MM.1S (cell line): Measurements from ENCODE around the gene PGS1.

ENCODE experiments used
- DNase-seq: peaks from one replicate; pipeline ENCODE4 v3.0.0-alpha.2; 2015
- H2AFZ ChIP-seq: fragments of 300-600 bp; sonication (generic); 2 replicates; pipeline ENCODE4 v1.6.0; 2016; ENCODE audit warnings: antibody characterized with exemption, low read length
- H3F3A ChIP-seq: fragments of 300-600 bp; sonication (generic); 2 replicates; pipeline ENCODE4 v1.6.1; 2016; ENCODE audit warnings: mild to moderate bottlenecking, antibody characterized with exemption, low read length, moderate library complexity, mixed read lengths; ENCODE audit not compliant: insufficient read depth
- H3K27ac ChIP-seq: fragments of 300-600 bp; sonication (generic); 2 replicates; pipeline ENCODE4 v1.5.1; 2016; ENCODE audit warnings: mild to moderate bottlenecking, low read length
- H3K27me3 ChIP-seq: fragments of 300-600 bp; sonication (generic); replicated peaks from 2 replicates; pipeline ENCODE4 v1.6.0; 2016; ENCODE audit warnings: low read length; ENCODE audit not compliant: insufficient read depth
- H3K36me3 ChIP-seq: fragments of 300-600 bp; sonication (generic); replicated peaks from 2 replicates; pipeline ENCODE4 v1.6.1; 2016; ENCODE audit warnings: mild to moderate bottlenecking, low read length, mixed read lengths; ENCODE audit not compliant: insufficient read depth
- H3K4me1 ChIP-seq: fragments of 300-600 bp; sonication (generic); 2 replicates; pipeline ENCODE4 v1.6.1; 2016; ENCODE audit warnings: low read length, mixed read lengths
- H3K4me2 ChIP-seq: fragments of 300-600 bp; sonication (generic); 2 replicates; pipeline ENCODE4 v1.6.0; 2016; ENCODE audit warnings: low read depth, low read length
- H3K4me3 ChIP-seq: fragments of 300-600 bp; sonication (generic); 2 replicates; pipeline ENCODE4 v1.5.1; 2016; ENCODE audit warnings: low read length, mixed read lengths
- H3K79me2 ChIP-seq: fragments of 300-600 bp; sonication (generic); 2 replicates; pipeline ENCODE4 v1.6.1; 2016; ENCODE audit warnings: mixed run types, low read length, mixed read lengths
- H3K9ac ChIP-seq: fragments of 300-600 bp; sonication (generic); 2 replicates; pipeline ENCODE4 v1.6.1; 2016; ENCODE audit warnings: low read length, mixed read lengths
- H3K9me2 ChIP-seq: fragments of 300-600 bp; sonication (generic); replicated peaks from 2 replicates; pipeline ENCODE4 v1.6.1; 2016; ENCODE audit warnings: mild to moderate bottlenecking, low read length, mixed read lengths; ENCODE audit not compliant: insufficient read depth
- H3K9me3 ChIP-seq: fragments of 300-600 bp; sonication (generic); replicated peaks from 2 replicates; pipeline ENCODE4 v1.6.1; 2016; ENCODE audit warnings: mild to moderate bottlenecking, low read length, mixed read lengths; ENCODE audit not compliant: insufficient read depth
- H4K20me1 ChIP-seq: fragments of 300-600 bp; sonication (generic); 2 replicates; pipeline ENCODE4 v1.6.1; 2016; ENCODE audit warnings: mild to moderate bottlenecking, low read length, moderate library complexity, mixed read lengths; ENCODE audit not compliant: insufficient read depth
- CTCF ChIP-seq: fragments of 300-600 bp; sonication (generic); IDR thresholded peaks from 2 replicates; pipeline ENCODE4 v1.5.1; 2016; ENCODE audit warnings: antibody characterized with exemption, low read length, mixed read lengths
- EZH2 ChIP-seq: fragments of 300-600 bp; sonication (generic); optimal IDR thresholded peaks from 2 replicates; pipeline ENCODE3; 2017; ENCODE audit warnings: low read depth, mild to moderate bottlenecking, antibody characterized with exemption, low read length, mixed read lengths
- EZH2phosphoT487 ChIP-seq: fragments of 300-600 bp; sonication (generic); IDR thresholded peaks from 2 replicates; pipeline ENCODE4 v1.6.1; 2018; ENCODE audit warnings: antibody characterized with exemption, low read length

The PGS1 gene

GRCh38 chr17:78421084-78421533 lies 42.7 kb downstream of the PGS1 start:
- H3K9me3 ChIP-seq: no peaks in the 10 kb centered on the region
- H3K27me3 ChIP-seq: no peaks in the 10 kb centered on the region
- H3K27ac ChIP-seq: no peak overlapping the region
- H3K36me3 ChIP-seq: no peaks in the 10 kb centered on the region
- no peaks in the 10 kb centered on the region for H4K20me1 ChIP-seq
- no peaks in the 10 kb centered on the region for H3K4me1 ChIP-seq
- H3K4me2 ChIP-seq: no peak overlapping the region
- H3K9me2 ChIP-seq: no peaks in the 10 kb centered on the region
- H2AFZ ChIP-seq: no peak overlapping the region
- H3F3A ChIP-seq: no peaks in the 10 kb centered on the region
- H3K9ac ChIP-seq: no peak overlapping the region
- no peak for TF ChIP-seq CTCF
- TF ChIP-seq EZH2: no peak
- no peak for TF ChIP-seq EZH2phosphoT487
- no peak for DNase-seq
- no peaks in the 10 kb centered on the region for H3K79me2 ChIP-seq
- H3K4me3 ChIP-seq: no peak overlapping the region

GRCh38 chr17:78421534-78422266 lies 43.3 kb downstream of the PGS1 start:
- no peaks in the 10 kb centered on the region for H3K9me3 ChIP-seq
- H3K36me3 ChIP-seq: no peaks in the 10 kb centered on the region
- H3K27ac ChIP-seq: no peak overlapping the region
- H2AFZ ChIP-seq: no peak overlapping the region
- no peak overlapping the region for H3K4me2 ChIP-seq
- no peaks in the 10 kb centered on the region for H4K20me1 ChIP-seq
- no peak overlapping the region for H3K4me3 ChIP-seq
- H3K4me1 ChIP-seq: no peaks in the 10 kb centered on the region
- TF ChIP-seq EZH2 (no peak), CTCF (peak; percentile 97), EZH2phosphoT487 (no peak)
- H3K79me2 ChIP-seq: no peaks in the 10 kb centered on the region
- H3K9me2 ChIP-seq: no peaks in the 10 kb centered on the region
- H3K27me3 ChIP-seq: no peaks in the 10 kb centered on the region
- no peaks in the 10 kb centered on the region for H3F3A ChIP-seq
- DNase-seq: peak; percentile 51
- H3K9ac ChIP-seq: no peak overlapping the region

- Histone ChIP-seq H2AFZ (no peak overlapping the region), H3K9me3 (no peaks in the 10 kb centered on the region), H3F3A (no peaks in the 10 kb centered on the region), H3K4me2 (no peak overlapping the region), H3K27me3 (no peaks in the 10 kb centered on the region), H3K36me3 (no peaks in the 10 kb centered on the region), H3K9ac (no peak overlapping the region), H3K27ac (no peak overlapping the region), H3K79me2 (no peaks in the 10 kb centered on the region), H3K4me1 (no peaks in the 10 kb centered on the region), H4K20me1 (no peaks in the 10 kb centered on the region), H3K9me2 (no peaks in the 10 kb centered on the region), H3K4me3 (no peak overlapping the region)
- no peak for DNase-seq
- TF ChIP-seq EZH2phosphoT487 (no peak), CTCF (0 out of 2 replicates have a peak, but pooled peaks have one; percentile 2), EZH2 (no peak)
Measured at GRCh38 chr17:78422267-78422605, 43.8 kb downstream of the PGS1 start.
